Caco-2 (cell line): Measurements from ENCODE around the gene PRPF38B. TPM values are rescaled to one million over a fixed set of nuclear protein-coding genes. Genes with fewer than 3 reads are reported as not detected.
A peak's percentile ranks its signal among the peaks of the same experiment; 100 is the strongest.

Experiments used
- BruUV-seq: library from RNA; stranded (reverse); fragments of 400-500 nt; replicated peaks from 2 replicates; lab custom pipeline; 2021; lab: Mats Ljungman, UMichigan
- CTCF ChIA-PET: fragments of 300-600 bp; sonication (Branson Sonifier 250); formaldehyde crosslinking; loops from one replicate; lab custom pipeline; 2022; ENCODE audit warnings: antibody characterized with exemption; lab: Charles Lee
- POLR2A ChIA-PET: fragments of 300-600 bp; sonication (Branson Sonifier 250); formaldehyde crosslinking; loops from one replicate; lab custom pipeline; 2022; ENCODE audit warnings: antibody characterized with exemption; lab: Charles Lee
- DNase-seq, 2 experiments: peaks; one replicate each; pipeline versions ENCODE4 v3.0.0 to v3.0.0-alpha.2; 2020 to 2022
- H3K27me3 ChIP-seq: replicated peaks from 2 replicates; pipeline ENCODE4 v1.6.0; 2011; ENCODE audit warnings: low read length; ENCODE audit not compliant: control insufficient read depth, insufficient read depth
- H3K36me3 ChIP-seq: 2 replicates; pipeline ENCODE4 v1.5.1; 2011; ENCODE audit warnings: low read length; ENCODE audit not compliant: control insufficient read depth, insufficient read depth
- H3K4me1 ChIP-seq: fragments of 250-450 bp; sonication (Bioruptor Pico); 2 replicates; pipeline ENCODE4 v1.5.1; 2020; ENCODE audit warnings: mild to moderate bottlenecking
- H3K4me3 ChIP-seq: 2 replicates; pipeline ENCODE4 v1.5.1; 2011; ENCODE audit warnings: low read depth, mild to moderate bottlenecking, control low read depth, low read length
- H3K9me3 ChIP-seq: fragments of 250-450 bp; sonication (Bioruptor Pico); 2 replicates; pipeline ENCODE4 v1.5.1; 2020; ENCODE audit warnings: mild to moderate bottlenecking, moderate library complexity
- H3K27ac Mint-ChIP-seq: one replicate; pipeline ENCODE4 v1.8.0; 2022; ENCODE audit warnings: mixed read lengths; ENCODE audit not compliant: unreplicated experiment
- H3K27me3 Mint-ChIP-seq: one replicate; pipeline ENCODE4 v1.8.0; 2022; ENCODE audit warnings: mixed read lengths; ENCODE audit not compliant: insufficient read depth, unreplicated experiment
- H3K36me3 Mint-ChIP-seq: one replicate; pipeline ENCODE4 v1.8.0; 2022; ENCODE audit warnings: mild to moderate bottlenecking, mixed read lengths; ENCODE audit not compliant: insufficient read depth, unreplicated experiment
- H3K4me1 Mint-ChIP-seq: one replicate; pipeline ENCODE4 v1.8.0; 2022; ENCODE audit warnings: low read depth, mixed read lengths; ENCODE audit not compliant: unreplicated experiment
- H3K4me3 Mint-ChIP-seq: one replicate; pipeline ENCODE4 v1.8.0; 2022; ENCODE audit warnings: mild to moderate bottlenecking, moderate library complexity, mixed read lengths; ENCODE audit not compliant: unreplicated experiment
- H3K9me3 Mint-ChIP-seq: one replicate; pipeline ENCODE4 v1.8.0; 2022; ENCODE audit warnings: mixed read lengths; ENCODE audit not compliant: unreplicated experiment
- CTCF ChIP-seq, 2 experiments: fragments of 200-600 bp in 1 of 2; IDR thresholded peaks; 1 replicate in 1 of 2; 2 replicates in 1 of 2; pipeline versions ENCODE4 v1.5.1 to v1.8.0; 2011 to 2022; ENCODE audit warnings: antibody characterized with exemption in 1 of 2, control low read depth in 1 of 2, inconsistent platforms in 1 of 2, low read depth in 1 of 2, low read length in 1 of 2, mild to moderate bottlenecking in 1 of 2, moderate library complexity in 1 of 2; ENCODE audit not compliant: insufficient read depth in 1 of 2, severe bottlenecking in 1 of 2, unreplicated experiment in 1 of 2
- intact Hi-C: fragments of 100-400 bp; cut with micrococcal nuclease; formaldehyde crosslinking; loops from one replicate; pipeline ENCODE4 v1.10.0; 2022; ENCODE audit not compliant: unreplicated experiment
- total RNA-seq: library from RNA; stranded (reverse); gene quantifications from 2 replicates; pipeline ENCODE4 v1.2.3, GENCODE V29; 2022

The PRPF38B gene
- total RNA-seq, 1 experiment from 2014 or later, result 37.7 TPM

- Histone ChIP-seq H3K36me3 (no peaks in the 10 kb centered on the region), H3K4me1 (peaks cover 9% of the 10 kb centered on the region; the same call in 1 of the 2 replicates), H3K9me3 (no peaks in the 10 kb centered on the region), H3K27me3 (no peaks in the 10 kb centered on the region), H3K4me3 (peak overlapping the region; percentile 56)
- BruUV-seq, result no TSS peak
- peak; percentile 55 to 60 for DNase-seq
- intact Hi-C loops, result loop anchor here (2.0 to 5.0 kb wide), 3 partner anchors 32 to 206 kb away; partner anchors contain the start of genes HENMT1 and STXBP3
- no peaks in the 10 kb centered on the region for H3K27me3 Mint-ChIP-seq
- CTCF ChIA-PET, result interaction anchor here (0.7 to 1.5 kb wide), 4 partner anchors 32 to 184 kb away, joined by 3 to 11 read pairs (median 4); partner anchors contain the start of genes GPSM2 and HENMT1
- peaks cover 35% of the 10 kb centered on the region for H3K36me3 Mint-ChIP-seq
- TF ChIP-seq CTCF (IDR thresholded peaks at IDR 0.05; ENCODE audit: insufficient read depth in 1 of 2, low read depth in 1 of 2, low read length in 1 of 2, severe bottlenecking in 1 of 2, unreplicated experiment in 1 of 2), result no peak
- peak overlapping the region; percentile 65 for H3K27ac Mint-ChIP-seq
- POLR2A ChIA-PET, result interaction anchor here (0.6 to 2.4 kb wide), 8 partner anchors 10 to 85 kb away, joined by 3 to 35 read pairs (median 4); partner anchors contain the start of gene HENMT1
- peaks cover 7% of the 10 kb centered on the region for H3K4me1 Mint-ChIP-seq
- no peaks in the 10 kb centered on the region for H3K9me3 Mint-ChIP-seq
- H3K4me3 Mint-ChIP-seq, result peak overlapping the region; percentile 99
These were observed 880 bp downstream of the PRPF38B start for GRCh38 chr1:108692724-108693655.

GRCh38 chr1:108695535-108695934, 3.4 kb downstream of the PRPF38B start:
- Histone ChIP-seq H3K9me3 (no peaks in the 10 kb centered on the region), H3K4me1 (peaks cover 5% of the 10 kb centered on the region; the same call in 1 of the 2 replicates), H3K36me3 (no peaks in the 10 kb centered on the region; the same call in 1 of the 2 replicates), H3K4me3 (no peak overlapping the region), H3K27me3 (no peaks in the 10 kb centered on the region)
- Mint-ChIP-seq H3K27me3 (no peaks in the 10 kb centered on the region), H3K36me3 (peaks cover 61% of the 10 kb centered on the region), H3K9me3 (no peaks in the 10 kb centered on the region), H3K4me1 (peaks cover 13% of the 10 kb centered on the region), H3K4me3 (no peak overlapping the region), H3K27ac (no peak overlapping the region)
- no TSS peak for BruUV-seq
- no peak for DNase-seq
- intact Hi-C loops, result no loop called here
- ChIA-PET CTCF (no interaction called here), POLR2A (no interaction called here)
- no peak for TF ChIP-seq CTCF (IDR thresholded peaks at IDR 0.05; ENCODE audit: insufficient read depth in 1 of 2, low read depth in 1 of 2, low read length in 1 of 2, severe bottlenecking in 1 of 2, unreplicated experiment in 1 of 2)
